ENCODE results near the gene SUMO4. TPM values are rescaled to one million over a fixed set of nuclear protein-coding genes. Genes with fewer than 3 reads are reported as not detected.

The SUMO4 gene
- 7.3 TPM for total RNA-seq

DNA sequence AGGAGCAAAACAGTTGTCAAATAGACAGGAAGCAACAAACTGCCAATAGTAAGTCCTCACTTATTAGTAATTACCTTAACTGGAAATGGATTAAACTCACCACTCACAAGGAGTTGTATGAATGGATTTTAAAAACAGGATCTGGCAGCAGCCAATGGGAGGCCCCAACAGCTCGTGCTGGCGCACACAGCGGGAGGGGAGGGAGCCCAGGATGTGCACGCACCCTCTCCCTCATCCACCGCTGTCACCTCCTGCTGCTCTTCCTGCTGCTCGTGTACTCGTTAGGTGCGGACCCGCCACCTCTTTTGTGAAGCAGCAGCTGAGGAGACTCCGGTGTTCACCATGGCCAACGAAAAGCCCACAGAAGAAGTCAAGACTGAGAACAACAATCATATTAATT lies at the start of gene SUMO4:
SUMO4 (plus strand) TSS at position 213 of the 400 bp plus-strand sequence; CDS start at position 343, 130 bp downstream.
- DNase-seq: no peak

DNA sequence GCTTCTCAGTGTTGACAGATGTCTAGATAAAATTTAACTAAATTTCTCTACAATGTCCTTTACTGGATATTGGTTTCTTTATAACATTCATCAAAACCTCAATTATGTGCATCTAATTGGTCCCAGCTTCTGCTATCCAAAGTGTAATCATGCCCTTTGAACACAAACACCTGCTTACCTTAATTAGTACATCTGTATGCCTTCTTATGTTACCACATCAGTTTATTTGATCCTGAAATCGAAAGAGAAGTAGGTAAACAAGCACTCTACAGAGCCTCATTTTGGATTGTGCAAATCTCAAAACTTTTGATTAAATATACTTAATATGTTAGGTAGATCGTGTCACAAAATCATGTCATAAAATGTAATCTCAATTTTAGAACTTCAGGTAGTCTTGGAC lies 46.1 kb upstream of the SUMO4 start:
- no peak for DNase-seq

DNA sequence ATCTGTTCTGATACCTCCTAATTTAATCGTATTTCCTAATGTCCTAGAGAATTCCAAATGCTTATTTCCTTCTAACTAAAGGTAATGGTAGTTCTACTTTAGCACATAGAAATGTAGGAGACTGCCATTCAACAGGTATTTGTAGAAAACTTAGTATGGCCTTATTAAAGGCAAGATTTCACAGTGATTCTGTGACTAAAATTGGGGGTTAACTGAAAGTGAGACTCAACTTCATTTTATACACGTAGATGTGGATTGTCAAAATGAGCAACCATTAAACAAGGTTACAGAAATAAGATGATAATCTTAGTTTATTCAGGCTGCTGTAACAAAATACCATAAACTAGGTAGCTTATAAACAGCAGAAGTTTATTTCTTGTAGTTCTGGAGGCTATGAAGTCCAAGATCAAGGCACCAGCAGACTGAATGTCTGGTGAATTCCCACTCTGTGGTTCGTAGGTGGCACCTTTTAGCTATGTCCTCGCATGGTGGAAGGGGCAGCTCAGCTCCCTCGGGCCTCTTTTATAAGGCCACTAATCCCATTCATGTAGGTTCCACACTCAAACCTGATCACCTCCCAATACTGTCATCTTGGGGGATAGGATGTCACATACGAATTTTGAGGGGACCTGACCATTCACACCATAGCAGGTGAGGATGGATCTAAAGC lies 43.8 kb upstream of the SUMO4 start:
- no peak for DNase-seq

DNA sequence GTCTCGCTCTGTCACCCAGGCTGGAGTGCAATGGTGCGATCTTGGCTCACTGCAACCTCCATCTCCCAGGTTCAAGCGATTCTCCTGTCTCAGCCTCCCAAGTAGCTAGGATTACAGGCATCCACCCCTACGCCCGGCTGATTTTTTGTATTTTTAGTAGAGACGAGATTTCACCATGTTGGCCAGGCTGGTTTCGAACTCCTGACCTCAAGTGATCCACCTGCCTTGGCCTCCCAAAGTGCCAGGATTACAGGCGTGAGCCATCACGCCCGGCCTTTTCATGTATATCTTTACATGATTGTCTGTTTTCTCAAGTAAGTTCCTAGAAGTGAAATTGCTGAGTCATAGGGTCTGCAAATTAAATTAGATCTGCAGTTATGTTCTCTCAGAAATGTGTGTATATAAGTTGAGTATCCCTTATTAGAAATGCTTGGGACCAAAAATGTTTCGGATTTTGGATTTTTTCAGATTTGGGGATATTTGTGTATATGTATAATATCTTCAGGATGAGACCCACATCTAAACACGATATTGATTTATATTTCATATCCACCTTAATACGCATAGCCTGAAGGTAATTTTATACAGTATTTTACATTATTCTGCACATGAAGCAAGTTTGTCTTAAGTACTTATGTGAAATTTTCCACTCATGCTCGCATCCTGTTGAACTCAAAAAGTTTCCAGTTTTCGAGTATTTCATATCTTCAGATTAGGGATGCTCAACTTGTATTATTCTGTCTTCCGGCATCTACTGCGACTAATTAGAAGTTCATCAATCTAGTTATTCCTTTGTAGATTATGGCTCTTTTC lies 42.1 kb upstream of the SUMO4 start:
- no peak for DNase-seq

DNA sequence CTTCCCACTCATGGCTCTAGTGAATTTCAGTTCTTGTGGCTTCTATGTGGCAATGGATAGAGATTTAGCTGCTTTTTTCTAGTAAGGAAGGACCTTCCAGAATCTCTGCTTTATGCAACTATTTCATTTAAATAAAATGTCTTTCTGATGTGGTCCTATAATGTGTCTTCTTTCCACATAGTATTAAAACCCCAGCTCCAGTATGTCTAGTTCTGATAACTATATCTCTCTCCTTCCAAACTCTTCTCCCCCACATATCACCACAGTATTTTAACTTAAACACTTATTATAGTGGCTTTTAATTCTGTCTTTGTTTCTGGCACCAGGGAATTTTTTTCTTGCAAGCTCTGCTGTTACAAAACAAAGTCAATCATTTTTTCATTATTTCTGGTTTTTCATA lies 40.6 kb upstream of the SUMO4 start:
- DNase-seq: no peak

DNA sequence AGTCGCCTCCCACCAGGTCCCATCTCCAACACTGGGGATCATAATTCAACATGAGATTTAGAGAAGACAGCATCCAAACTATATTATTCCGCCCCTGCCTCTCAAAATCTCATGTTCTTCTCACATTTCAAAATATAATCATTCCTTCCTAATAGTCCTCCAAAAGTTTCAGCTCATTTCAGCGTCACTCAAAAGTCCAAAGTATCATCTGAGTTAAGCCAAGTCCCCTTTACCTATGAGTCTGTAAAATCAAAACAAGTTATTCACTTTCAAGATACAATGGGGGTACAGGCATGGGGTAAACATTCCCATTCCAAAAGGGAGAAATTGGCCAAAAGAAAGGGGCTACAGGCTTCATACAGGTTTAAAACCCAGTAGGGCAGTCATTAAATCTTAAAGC lies 39.5 kb upstream of the SUMO4 start:
- DNase-seq: no peak

DNA sequence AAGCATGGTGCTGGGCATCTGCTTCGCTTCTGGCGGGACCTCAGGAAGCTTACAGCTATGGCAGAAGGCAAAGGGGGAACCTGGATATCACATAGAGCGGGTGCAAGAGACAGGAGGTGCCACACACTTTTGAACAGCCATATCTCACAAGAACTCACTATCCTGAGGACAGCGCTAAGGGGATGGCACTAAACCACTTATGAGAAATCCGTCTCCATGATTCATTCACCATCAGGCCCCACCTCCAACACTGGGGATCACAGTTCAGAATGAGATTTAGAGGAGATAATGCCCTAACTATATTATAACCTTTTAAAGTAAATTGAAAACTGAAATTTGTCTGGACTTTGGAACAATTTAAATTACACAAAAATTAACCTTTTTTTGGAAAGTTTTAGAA lies 37.8 kb upstream of the SUMO4 start:
- no peak for DNase-seq

DNA sequence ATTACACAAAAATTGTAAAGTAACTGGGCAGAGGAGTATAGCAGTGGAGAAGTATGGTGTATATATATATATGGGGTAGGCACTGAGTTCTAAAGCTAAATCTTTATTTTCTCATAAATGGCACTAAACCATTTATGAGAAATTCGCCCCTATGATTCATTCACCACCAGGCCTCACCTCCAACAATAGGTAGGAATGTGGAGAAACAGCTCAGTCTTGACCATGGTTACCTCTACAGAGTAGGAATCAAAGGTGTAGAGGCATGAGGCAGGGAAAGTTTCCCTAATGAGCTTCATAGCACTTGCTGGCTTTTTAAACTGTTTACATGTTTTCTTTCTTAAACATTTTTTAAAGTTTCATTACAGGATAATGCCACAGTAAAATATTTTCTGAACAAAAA lies 36.9 kb upstream of the SUMO4 start:
- DNase-seq: no peak

DNA sequence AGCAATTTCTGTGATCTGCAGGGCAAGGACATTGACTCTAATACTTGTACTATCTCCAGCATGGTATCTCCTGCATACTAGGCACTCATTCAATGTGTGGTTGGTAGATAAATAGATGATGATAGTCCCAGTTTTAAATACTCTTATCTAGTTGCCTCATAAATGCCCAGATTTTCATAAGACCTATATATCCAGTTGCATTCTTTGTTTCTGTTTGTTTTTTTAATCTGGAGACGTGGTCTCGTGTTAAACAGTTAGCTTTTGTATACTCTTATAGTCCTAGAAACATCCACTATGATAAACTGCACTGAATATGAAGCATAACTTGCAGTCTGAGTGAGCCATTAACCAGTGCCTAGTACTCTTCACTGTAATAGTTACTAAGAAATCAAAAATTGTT lies 35.5 kb upstream of the SUMO4 start:
- DNase-seq: no peak

DNA sequence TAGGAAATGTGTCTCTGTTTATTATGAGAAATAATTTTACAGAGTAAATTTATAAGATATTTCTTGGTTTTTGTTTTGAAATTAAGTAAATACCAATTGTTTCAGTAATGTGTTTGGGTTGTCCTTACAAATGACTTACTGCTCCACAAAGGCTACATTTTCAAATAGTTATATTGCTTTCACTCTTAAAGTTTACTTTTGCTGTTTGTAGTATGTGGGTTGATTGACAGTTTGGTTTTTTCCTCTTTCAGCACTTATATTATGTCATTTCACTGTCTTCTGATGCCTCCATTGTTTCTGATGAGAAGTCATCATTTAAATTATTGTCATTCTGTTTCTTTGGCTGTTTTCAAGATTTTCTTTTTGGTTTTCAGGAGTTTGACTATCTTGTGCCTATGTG lies 34.9 kb upstream of the SUMO4 start:
- no peak for DNase-seq

DNA sequence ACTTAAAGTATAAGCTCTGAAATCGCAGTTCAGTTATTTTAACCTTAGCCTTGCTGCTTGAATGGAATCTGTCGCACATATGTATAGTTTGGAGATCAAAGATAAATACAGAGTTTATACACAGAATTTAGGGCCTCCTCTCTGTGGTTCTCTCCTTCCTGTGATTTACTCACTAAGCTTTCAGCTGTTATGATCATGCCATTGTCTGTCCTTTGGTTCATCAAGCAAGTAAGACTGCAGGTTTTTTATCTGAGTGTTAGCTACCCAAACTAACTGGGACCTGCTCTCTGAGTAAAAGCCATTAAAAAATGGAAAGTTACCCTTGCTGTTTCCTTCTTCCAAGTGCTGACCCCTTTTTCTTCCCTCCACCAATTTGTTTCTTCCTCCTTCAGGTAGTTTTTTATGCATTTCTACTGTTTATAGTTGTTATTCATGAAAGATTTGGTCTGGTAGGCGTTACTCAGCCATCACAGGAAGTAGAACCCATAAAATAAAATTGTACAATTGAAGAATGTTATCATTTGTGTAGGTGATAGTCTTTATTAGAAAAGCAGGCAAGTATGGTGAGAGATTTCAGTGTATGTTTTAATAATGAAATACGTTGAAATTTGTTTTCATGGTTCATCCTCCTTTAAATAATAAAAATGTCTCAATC lies 33.7 kb upstream of the SUMO4 start:
- DNase-seq: no peak

DNA sequence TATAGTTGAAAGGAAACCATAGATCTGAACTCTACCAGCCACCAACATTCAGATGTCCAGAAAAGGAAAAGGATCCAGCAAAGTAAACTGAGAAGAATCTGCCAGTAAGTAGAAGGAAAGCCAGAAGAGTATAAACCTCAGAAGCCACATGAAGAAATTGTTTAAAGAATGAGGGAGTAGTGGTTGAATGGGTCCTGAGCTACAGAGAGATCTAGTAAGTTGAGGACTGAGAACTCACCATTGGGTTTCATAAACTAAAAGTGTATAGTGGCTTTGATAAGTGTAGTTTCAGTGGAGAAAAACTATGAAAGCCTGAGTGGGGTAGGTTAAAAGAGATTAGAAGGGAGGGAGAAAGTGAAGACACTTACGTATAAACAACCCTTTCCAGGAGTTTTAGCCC lies 32.0 kb upstream of the SUMO4 start:
- no peak for DNase-seq

DNA sequence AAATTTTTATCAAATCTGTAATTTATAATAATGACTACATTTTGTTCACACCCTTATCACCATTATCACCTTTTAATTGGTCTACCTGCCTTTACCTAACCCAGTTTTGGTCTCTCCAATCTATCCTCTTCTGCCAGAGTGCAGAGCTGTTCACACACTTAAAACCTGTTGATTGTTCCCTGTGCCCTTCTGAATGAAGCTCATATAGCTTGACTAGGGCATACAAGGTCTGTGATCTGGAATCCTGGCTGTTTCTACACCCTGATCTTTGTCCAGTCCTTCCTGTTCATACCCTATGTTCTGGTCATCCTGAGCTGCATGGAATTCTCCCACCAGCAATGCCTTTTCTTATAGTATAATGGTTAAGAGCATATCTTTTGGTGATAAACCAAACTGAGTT lies 28.9 kb upstream of the SUMO4 start:
- no peak for DNase-seq

DNA sequence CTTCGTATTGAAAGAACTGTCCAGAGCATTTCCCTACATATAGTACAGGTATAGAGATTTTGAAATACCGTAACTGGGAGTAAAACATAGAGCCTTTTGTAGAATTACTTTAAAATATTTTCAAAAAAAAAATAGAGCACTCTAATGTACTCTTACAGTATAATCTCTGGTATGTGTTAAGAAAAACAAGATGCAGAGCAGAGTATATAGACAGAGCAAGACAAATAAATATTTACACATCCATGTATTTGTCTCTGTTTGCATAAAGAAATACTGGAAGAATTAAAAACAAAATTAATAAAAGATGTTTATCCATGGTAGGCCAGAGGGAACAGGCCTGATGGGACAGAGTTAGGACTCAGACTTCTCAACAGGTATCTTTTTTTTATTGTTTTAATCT lies 28.0 kb upstream of the SUMO4 start:
- no peak for DNase-seq

DNA sequence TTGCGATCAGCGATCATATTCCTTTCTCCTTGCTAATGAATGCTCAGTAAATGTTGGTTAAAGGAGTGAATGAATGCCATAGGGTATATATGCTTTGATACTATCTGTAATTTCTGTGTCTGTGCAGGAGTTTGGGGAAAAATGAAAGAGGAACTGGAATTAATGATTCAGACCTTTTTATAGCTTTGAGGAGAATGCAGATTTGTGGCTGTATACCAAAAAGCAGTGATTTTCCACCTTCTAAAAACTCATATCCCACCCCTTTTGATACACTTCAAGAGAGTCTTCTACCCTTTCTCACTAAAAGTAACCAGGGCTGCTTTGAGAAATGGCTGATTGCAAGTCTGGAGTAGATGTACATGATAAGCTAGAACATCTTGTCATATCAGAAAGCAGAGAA lies 26.6 kb upstream of the SUMO4 start:
- no peak for DNase-seq

DNA sequence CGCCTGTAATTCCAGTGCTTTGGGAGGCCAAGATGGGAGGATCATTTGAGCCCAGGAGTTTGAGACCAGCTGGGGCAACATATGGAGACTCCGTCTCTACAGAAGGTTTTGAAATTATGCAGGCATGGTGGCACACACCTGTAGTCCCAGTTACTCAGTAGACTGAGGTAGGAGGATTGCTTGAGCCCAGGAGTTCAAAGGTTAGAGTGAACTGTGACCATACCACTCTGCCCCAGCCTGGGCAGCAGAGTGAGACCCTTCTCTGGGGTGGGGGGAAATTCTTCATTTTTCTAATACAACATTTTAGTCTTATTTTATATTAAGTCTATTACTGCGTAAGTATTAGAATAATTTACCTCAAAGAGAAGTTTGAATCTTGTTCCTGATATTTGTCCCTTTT lies 20.1 kb upstream of the SUMO4 start:
- no peak for DNase-seq

DNA sequence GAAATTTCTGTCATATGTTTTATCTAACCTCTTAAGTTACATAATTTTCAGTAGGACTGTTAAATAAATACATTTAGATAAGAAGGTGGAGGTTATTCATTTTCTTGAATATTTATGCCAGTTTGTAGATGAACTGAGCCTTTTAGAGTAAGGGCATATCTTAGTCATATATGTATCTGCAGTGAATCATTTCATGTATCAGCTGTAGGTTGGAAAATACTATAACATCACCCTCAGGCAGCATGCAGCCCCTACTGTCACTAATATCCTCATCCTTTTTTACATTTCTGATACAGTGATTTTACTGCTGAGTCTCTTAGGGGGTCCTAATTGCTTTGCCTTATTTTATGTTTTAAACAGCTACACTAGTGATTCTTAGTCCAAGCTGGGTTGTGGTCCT lies 19.5 kb upstream of the SUMO4 start:
- no peak for DNase-seq

DNA sequence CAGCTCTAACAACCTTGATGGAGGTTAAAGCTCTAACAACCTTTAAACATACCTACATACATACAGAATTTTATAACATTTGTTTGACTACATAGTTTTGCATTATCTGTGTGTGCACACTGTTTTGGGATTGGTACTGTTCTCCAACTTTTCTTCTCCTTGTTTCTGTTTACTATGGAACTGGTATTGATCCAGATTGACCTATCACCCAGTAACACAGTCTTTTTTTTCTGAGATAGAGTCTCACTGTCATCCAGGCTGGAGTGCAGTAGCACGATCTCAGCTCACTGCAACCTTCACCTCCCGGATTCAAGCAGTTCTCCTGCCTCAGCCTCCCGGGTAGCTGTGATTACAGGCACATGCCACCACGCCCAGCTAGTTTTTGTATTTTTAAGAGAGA lies 16.7 kb upstream of the SUMO4 start:
- DNase-seq: no peak

DNA sequence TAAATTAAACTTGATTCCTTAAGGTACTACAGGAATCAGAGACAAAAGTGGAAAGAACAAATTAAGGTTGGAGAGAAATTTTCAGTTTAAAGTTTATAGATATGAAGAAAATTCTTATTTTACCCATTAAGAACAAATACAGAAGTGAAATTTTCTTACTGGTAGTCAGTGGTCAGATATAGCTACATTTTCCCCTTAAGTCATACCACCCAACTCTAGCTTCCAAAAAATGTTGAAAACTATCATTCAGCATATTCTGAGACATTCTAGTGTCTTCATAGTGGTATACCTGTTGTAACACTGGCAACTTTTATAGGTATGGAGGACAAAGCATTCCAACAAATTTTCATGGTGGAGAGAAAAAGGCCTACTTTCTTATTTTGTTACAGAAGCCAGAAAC lies 15.6 kb upstream of the SUMO4 start:
- DNase-seq: no peak

DNA sequence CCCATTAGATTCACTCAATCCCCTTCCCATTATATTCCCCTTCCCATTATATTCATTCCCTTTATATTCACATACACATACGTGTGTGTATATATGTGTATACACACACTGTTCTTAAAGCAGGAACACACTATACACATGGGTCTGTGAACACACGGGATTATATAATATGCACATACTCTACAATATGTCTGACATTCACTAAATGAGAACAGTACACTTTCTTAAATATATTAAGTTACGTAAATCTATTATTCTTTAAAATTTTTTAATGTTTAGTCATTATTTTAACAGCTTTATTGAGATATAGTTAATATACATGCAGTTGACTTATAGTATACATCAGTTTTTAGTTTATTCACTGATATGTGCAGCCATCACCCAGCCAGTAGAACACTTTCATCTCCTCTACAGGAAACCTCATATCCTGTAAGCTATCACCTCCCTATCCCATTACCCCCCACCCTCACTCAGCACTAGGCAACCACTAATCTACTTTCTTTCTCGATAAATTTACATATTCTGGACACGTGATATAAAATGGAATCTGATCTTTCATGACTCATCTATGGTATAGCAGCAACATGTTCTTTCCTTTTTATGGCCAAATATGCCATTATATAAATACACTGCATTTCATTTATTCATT lies 13.9 kb upstream of the SUMO4 start:
- no peak for DNase-seq

DNA sequence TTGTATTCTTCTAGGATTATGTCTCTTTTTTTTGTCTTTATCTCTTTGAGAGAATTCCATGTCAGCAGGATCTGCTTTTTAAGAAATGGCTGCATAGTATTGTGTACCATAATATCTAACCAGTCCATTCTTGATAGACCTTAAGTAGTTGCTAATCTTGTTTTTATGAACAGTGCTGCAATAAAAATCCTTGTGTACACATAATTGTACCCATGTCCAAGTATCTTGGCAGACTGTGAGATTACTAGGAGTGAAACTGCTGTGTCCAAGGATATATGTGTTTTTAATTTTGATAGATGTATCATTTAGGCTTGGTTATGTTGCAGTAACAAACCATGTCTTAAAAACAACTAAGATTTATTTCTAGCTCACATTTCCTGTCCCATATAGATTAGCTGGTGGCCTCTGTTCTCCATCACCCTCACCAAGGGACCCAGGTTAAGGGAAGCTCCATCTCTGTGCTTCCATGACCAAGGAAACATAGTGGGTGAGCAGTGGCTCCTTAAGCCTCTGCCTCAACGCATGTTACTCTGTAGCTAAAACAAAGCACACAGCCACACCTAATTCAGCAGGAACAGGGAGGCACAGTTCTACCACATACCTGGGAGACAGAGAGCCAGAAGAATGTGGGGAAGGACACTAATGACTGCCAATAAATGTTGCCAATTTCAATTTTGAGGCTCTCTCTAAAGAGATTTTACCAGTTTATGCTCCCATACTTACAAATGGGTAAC lies 12.1 kb upstream of the SUMO4 start:
- no peak for DNase-seq

DNA sequence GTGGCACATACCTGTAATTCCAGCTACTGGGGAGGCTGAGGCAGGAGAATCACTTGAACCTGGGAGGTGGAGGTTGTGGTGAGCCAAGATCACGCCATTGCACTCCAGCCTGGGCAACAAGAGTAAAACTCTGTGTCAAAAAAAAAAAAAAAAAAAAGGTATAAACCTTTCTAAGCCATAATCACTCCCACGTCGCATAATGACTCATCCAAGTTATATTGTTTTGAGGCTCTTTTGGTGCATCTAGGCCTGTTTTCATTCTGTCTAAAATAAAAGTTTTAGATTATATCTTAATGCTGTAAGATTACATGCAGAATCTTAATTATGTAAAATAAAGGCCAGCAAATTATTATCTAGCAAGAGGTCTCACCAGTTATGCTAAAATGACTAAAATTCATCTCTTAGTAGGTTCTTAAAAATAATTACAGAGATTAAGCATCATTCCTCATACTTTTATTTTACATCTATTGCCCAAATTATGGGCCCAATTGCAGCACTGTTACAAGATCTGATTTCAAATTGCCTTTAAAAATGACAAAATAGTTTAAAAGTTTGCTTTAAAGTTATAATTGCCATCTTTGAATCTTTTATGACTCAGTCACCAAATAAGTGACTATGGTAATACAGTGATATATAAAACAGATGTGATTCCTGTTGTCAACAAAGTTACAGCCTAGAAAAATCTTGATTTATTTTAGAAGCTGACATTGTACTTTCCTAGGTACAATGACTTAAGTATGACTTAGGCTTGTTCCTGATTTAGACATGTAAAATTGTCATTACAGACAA lies 10.4 kb upstream of the SUMO4 start:
- no peak for DNase-seq

Data from occipital lobe (tissue), 2 donors.